GM21717 (cell line): ENCODE measurements around the gene IRX1.

ENCODE experiments used
- ATAC-seq: cut with Tn5 transposase; IDR thresholded peaks from one replicate; pipeline ENCODE4 v1.9.1; 2021; ENCODE audit warnings: mild to moderate bottlenecking, moderate library complexity; ENCODE audit not compliant: unreplicated experiment

IRX1 gene

GRCh38 chr5:3595006-3595961 is at the start of gene IRX1:
IRX1 (plus strand) TSS chr5:3595832; CDS start chr5:3596106, 274 bp downstream.
- no peak for ATAC-seq

- no peak for ATAC-seq
Measured at GRCh38 chr5:3546028-3546427, 49.6 kb upstream of the IRX1 start.

- ATAC-seq: no peak
Measured at GRCh38 chr5:3564116-3564515, 31.5 kb upstream of the IRX1 start.

GRCh38 chr5:3564827-3565518 is 30.7 kb upstream of the IRX1 start:
- no peak for ATAC-seq

GRCh38 chr5:3584724-3585531 is 10.7 kb upstream of the IRX1 start:
- ATAC-seq: no peak

GRCh38 chr5:3590161-3590966 is 5.3 kb upstream of the IRX1 start:
- ATAC-seq: no peak

- ATAC-seq: no peak
Measured at GRCh38 chr5:3590967-3591900, 4.4 kb upstream of the IRX1 start.

- ATAC-seq: no peak
Measured at GRCh38 chr5:3592298-3592697, 3.3 kb upstream of the IRX1 start.

GRCh38 chr5:3593771-3594509 is 1.7 kb upstream of the IRX1 start:
- ATAC-seq: no peak

- no peak for ATAC-seq
Measured at GRCh38 chr5:3594510-3595005, 1.1 kb upstream of the IRX1 start.

- no peak for ATAC-seq
Measured at GRCh38 chr5:3596261-3596825, 711 bp downstream of the IRX1 start.

GRCh38 chr5:3596857-3597166 is 1.2 kb downstream of the IRX1 start:
- no peak for ATAC-seq

GRCh38 chr5:3597167-3598007 is 1.8 kb downstream of the IRX1 start:
- no peak for ATAC-seq

GRCh38 chr5:3598207-3598606 is 2.6 kb downstream of the IRX1 start:
- ATAC-seq: no peak

- ATAC-seq: no peak
Measured at GRCh38 chr5:3598769-3599211, 3.2 kb downstream of the IRX1 start.

- ATAC-seq: no peak
Measured at GRCh38 chr5:3599226-3600105, 3.8 kb downstream of the IRX1 start.
